Vagina (tissue), 2 donors: Measurements from ENCODE around the gene ARHGEF18.

Experiments
- CTCF ChIP-seq, 3 experiments: fragments of 450-650 bp in 2 of 3; fragments of 200-600 bp in 1 of 3; sonication (generic) in 1 of 3; IDR thresholded peaks; one replicate each; pipeline ENCODE4 v1.5.1; 2017 to 2019; ENCODE audit warnings: antibody characterized with exemption in 3 of 3, mild to moderate bottlenecking in 2 of 3, moderate library complexity in 2 of 3
- POLR2A ChIP-seq, 2 donors: fragments of 450-650 bp; IDR thresholded peaks; one replicate each; pipeline ENCODE4 v1.6.1; 2017; ENCODE audit warnings: antibody characterized with exemption in 2 of 2, mild to moderate bottlenecking in 2 of 2, moderate library complexity in 2 of 2
- POLR2AphosphoS5 ChIP-seq, 2 donors: sonication (generic); formaldehyde crosslinking; IDR thresholded peaks; one replicate each; pipeline ENCODE4 v1.9.0; 2017; ENCODE audit warnings: antibody characterized with exemption in 2 of 2, mild to moderate bottlenecking in 2 of 2, low read depth in 1 of 2; ENCODE audit not compliant: insufficient read depth in 1 of 2

GRCh38 chr19:7351861-7352260 is 3.1 kb downstream of the ARHGEF18 start:
- TF ChIP-seq CTCF (IDR thresholded peaks at IDR 0.05) (no peak), POLR2A (IDR thresholded peaks at IDR 0.05) (no peak), POLR2AphosphoS5 (IDR thresholded peaks at IDR 0.05; ENCODE audit: insufficient read depth in 1 of 2, low read depth in 1 of 2) (no peak)
